K562 (cell line): ENCODE data around the gene RANBP3.

Source experiments
- ELF4 ChIP-seq: fragments of 450-650 bp; formaldehyde crosslinking; IDR thresholded peaks from 2 replicates; pipeline ENCODE4 v1.4.0; 2022; ENCODE audit warnings: missing genetic modification characterization
- EZH2 ChIP-seq: IDR thresholded peaks from 2 replicates; pipeline ENCODE4 v1.6.1; 2012; ENCODE audit warnings: low read depth, mild to moderate bottlenecking, inconsistent platforms, low read length, borderline replicate concordance
- FOS ChIP-seq: IDR thresholded peaks from 3 replicates; pipeline ENCODE4 v1.6.1; 2011; ENCODE audit not compliant: insufficient read length; ENCODE audit errors: extremely low read depth
- KLF1 ChIP-seq: fragments of 450-650 bp; IDR thresholded peaks from 2 replicates; pipeline ENCODE4 v1.6.1; 2016; ENCODE audit warnings: missing genetic modification characterization, missing compliant biosample characterization
- KLF10 ChIP-seq: fragments of 250-450 bp; sonication (Bioruptor Pico); IDR thresholded peaks from 2 replicates; pipeline ENCODE4 v1.6.1; 2021; ENCODE audit warnings: matching md5 sums
- L3MBTL2 ChIP-seq: fragments of 450-650 bp; IDR thresholded peaks from 2 replicates; pipeline ENCODE4 v1.6.1; 2016; ENCODE audit warnings: mild to moderate bottlenecking, moderate library complexity
- MAX ChIP-seq: sonication (generic); formaldehyde crosslinking; IDR thresholded peaks from 2 replicates; pipeline ENCODE4 v1.9.0; 2022; ENCODE audit warnings: mild to moderate bottlenecking, missing genetic modification reagents
- MCM5 ChIP-seq: fragments of 450-650 bp; IDR thresholded peaks from 2 replicates; pipeline ENCODE4 v1.6.1; 2016; ENCODE audit warnings: low read depth
- POLR2A ChIP-seq: fragments of 450-650 bp; conservative IDR thresholded peaks from 2 replicates; pipeline ENCODE4 v1.6.1; 2016
- SP1 ChIP-seq: sonication (generic); formaldehyde crosslinking; IDR thresholded peaks from 2 replicates; pipeline ENCODE4 v1.8.1; 2022; ENCODE audit warnings: mild to moderate bottlenecking, missing genetic modification reagents
- ZNF24 ChIP-seq: fragments of 450-650 bp; IDR thresholded peaks from 2 replicates; pipeline ENCODE4 v1.6.1; 2016
- TF ChIP-seq, protein P1 (sequence below), 3 experiments: IDR thresholded peaks in 2 of 3; conservative IDR thresholded peaks in 1 of 3; 2 replicates each; pipeline ENCODE4 v1.5.1; 2011 to 2012; ENCODE audit warnings: low read length in 3 of 3, mild to moderate bottlenecking in 3 of 3, control low read depth in 2 of 3, improper control_type of control experiment in 1 of 3, inconsistent platforms in 1 of 3, low read depth in 1 of 3, mixed read lengths in 1 of 3, moderate library complexity in 1 of 3; ENCODE audit not compliant: insufficient read depth in 2 of 3
- TF ChIP-seq, protein P2 (sequence below): fragments of 450-650 bp; formaldehyde crosslinking; conservative IDR thresholded peaks from 2 replicates; pipeline ENCODE4 v1.4.0; 2022; ENCODE audit warnings: mild to moderate bottlenecking, missing genetic modification characterization

DNA sequence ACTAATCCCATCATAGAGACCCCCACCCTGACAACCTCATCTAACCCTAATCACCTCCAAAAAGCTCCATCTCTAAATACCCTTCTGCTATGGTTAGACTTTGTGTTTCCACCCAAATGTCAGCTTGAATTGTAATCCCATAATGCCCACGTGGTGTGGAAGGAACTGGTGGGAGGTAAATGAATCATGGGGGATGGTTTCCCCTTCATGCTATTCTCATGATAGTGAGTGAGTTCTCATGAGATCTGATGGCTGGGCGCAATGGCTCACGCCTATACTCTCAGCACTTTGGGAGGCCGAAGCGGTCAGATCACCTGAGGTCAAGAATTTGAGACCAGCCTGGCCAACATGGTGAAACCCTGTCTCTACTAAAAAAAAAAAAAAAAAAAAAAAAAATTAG, 70.7 kb downstream of the RANBP3 start:
- TF ChIP-seq POLR2A: no peak
- TF ChIP-seq, protein P1, sequence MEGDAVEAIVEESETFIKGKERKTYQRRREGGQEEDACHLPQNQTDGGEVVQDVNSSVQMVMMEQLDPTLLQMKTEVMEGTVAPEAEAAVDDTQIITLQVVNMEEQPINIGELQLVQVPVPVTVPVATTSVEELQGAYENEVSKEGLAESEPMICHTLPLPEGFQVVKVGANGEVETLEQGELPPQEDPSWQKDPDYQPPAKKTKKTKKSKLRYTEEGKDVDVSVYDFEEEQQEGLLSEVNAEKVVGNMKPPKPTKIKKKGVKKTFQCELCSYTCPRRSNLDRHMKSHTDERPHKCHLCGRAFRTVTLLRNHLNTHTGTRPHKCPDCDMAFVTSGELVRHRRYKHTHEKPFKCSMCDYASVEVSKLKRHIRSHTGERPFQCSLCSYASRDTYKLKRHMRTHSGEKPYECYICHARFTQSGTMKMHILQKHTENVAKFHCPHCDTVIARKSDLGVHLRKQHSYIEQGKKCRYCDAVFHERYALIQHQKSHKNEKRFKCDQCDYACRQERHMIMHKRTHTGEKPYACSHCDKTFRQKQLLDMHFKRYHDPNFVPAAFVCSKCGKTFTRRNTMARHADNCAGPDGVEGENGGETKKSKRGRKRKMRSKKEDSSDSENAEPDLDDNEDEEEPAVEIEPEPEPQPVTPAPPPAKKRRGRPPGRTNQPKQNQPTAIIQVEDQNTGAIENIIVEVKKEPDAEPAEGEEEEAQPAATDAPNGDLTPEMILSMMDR (IDR thresholded peaks at IDR 0.05 in 2 of 3, conservative IDR thresholded peaks at IDR 0.05 in 1 of 3; ENCODE audit: insufficient read depth in 2 of 3, low read depth in 1 of 3, low read length in 3 of 3): no peak
- TF ChIP-seq MAX (CRISPR knock-in tag): no peak
- no peak for TF ChIP-seq FOS
- no peak for TF ChIP-seq KLF10 (CRISPR knock-in tag)
- no peak for TF ChIP-seq KLF1 (tag)
- no peak for TF ChIP-seq ZNF24
- TF ChIP-seq ELF4 (CRISPR knock-in tag): no peak
- no peak for TF ChIP-seq EZH2
- TF ChIP-seq SP1 (CRISPR knock-in tag): no peak
- TF ChIP-seq, protein P2, sequence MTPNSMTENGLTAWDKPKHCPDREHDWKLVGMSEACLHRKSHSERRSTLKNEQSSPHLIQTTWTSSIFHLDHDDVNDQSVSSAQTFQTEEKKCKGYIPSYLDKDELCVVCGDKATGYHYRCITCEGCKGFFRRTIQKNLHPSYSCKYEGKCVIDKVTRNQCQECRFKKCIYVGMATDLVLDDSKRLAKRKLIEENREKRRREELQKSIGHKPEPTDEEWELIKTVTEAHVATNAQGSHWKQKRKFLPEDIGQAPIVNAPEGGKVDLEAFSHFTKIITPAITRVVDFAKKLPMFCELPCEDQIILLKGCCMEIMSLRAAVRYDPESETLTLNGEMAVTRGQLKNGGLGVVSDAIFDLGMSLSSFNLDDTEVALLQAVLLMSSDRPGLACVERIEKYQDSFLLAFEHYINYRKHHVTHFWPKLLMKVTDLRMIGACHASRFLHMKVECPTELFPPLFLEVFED (CRISPR knock-in tag): no peak
- no peak for TF ChIP-seq MCM5
- no peak for TF ChIP-seq L3MBTL2
